ELF-1 (cell line): ENCODE data around the gene GNAI1.

Source experiments
- DNase-seq: peaks from one replicate; pipeline ENCODE4 v3.0.0-alpha.2; 2016; ENCODE audit warnings: low read depth, low spot score

Gene GNAI1

DNA sequence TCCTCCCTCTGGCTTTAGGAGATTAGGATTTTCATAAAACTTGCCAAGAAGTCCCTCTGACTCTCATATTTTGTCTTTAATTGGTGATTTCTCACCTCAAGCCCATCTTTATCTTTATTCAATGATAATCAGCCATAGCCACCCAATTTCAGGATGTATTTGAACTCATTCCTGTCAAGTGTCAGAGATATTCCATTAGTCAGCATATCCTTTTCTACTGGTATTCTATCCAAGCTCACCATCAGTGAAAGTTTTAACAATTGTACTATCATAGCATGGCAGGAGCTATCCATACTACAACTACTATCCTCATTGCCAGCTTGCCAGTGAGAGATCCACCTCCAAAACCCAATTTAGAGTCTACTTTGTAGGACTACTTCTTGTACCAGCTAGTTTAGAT is 114.6 kb downstream of the GNAI1 start:
- no peak for DNase-seq

DNA sequence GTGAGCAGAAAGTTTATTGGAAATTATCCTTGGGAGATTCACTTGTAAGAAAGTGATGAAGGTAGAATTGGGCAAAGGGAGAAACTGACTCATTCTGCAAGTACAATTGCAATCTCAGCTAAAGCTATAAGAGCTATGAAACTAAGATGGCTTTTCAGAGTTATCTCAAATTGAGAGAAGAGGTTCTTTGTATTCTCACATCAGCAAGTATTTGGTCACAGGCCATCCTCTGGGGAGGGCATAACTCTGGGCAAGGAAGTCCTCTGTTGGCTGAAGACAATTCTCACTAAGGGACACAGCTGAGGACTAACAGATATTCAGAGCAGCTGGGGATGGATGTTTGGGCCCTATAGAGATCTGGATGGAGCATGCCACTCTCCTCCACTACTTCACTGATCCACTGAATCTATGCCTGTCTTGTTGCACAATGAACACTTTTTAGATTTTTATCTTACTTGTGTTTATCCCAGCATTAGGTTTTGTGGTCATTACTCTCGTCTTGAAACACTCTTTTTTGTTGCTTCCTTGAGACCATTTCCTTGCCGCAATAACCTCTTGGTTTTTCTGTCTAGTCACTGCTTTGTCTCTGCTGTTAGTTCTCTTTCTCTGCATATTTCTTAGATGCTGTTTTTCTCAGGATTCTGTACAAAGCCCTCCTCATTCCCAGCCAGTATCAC is 115.1 kb downstream of the GNAI1 start:
- no peak for DNase-seq

DNA sequence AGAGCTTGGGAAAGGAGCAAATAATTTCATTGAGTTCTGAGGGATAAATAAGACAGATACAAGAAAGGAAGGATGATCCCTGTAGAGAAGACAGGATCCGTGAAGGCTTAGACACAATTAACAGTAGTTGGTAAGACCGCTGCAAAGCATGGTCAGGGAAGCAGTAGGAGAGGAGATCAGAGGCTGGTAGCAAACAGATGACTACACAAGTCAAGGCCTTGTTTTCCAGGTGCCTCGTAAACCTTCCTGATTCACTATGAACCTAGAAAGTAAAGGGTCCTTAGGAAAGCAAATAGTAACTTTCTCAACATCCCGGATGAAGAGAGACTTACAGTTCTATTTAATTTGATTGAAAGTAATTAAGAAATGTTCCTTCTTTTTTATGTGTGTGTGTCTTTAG is 118.6 kb downstream of the GNAI1 start:
- DNase-seq, result no peak

DNA sequence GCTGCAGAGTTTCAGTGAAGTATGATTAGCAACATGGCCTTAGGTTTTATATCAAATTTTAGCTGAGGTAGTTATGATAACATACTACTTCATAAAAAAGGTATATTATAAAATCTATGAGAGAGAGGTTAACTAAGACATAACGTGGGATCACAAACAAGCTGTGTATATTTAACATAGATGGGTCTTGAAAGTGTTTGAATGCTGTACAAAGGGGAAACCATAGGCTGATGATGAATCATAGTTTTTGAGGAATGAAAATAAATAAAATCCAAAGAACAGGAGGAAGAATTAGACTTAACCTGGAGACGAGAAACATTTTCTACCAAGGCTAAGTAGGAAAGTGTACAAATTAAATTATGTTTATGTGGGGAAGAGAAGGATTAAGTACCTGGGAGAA is 119.0 kb downstream of the GNAI1 start:
- DNase-seq, result no peak

DNA sequence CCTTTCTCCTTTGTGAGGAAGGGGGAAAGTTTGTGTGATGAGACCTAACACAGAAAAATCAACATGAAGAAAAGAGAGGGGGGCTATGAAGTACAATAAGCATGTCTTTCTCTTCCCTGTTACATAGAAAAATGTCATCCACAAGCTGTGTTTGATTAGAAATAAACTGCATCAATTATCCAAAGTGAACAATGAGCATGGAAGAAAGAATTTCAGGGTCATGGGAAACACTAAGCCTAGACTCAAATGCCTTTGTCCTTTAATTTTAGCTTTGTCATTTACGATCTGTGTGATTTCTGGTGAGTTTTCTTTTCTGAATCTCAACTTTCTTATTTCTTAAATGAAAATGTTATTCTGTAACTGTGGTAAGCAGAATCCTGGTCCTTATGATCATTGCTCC is 121.0 kb downstream of the GNAI1 start:
- DNase-seq, result no peak

DNA sequence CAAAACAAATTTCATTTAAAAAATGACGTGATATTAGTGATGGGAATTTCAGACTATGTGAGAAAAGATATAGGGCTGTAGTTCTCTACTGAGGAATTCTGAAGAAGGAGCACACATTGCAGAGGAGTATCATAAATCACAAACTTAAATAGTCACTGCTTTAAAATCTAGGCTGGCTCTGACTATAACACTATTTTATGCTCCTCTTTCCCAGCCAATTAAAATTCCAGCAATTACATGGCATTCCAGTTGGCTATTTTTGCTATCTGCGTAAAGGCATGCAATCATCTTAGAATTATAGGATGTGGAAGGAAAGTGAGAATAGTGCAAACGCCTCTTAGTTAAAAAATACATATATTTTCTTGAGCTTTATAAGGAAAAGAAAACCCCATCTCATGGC is 123.1 kb downstream of the GNAI1 start:
- no peak for DNase-seq

DNA sequence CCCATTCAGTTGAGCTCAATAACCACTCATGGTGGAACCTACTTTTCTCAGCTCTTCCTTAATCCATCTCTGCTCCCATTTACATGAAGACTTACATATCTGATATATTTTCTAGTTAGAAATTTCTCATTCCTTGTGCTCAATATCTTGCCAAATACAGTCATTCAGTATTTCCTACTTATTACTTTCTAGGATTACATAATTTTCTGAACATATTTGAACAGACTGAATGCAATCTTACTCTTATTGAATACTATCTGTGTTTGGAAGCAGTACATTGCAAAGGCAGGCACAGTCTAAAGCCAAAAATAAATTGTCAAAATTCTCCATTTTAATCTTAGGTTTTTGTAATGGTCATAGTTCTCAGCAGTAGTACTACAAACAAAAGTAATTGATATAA is 126.0 kb downstream of the GNAI1 start:
- DNase-seq, result no peak

DNA sequence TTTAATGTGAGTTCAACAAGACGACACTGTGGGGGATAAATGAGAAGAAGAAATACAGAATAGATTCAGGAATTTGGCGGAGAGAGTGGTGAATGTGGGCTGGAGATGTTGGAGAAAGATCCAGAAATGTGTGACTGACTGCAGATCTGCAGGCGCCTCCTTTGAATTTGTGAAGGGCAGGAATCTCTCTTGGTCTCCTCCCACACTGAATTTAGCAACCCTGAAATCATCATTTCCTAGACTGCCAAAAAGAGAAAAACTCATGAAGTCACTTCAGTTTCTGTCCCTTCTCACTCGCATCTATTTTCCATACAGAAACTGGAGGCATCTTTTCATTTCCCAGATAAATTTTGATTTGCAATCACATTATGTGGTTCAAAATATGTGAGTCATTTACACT is 128.7 kb downstream of the GNAI1 start:
- no peak for DNase-seq

DNA sequence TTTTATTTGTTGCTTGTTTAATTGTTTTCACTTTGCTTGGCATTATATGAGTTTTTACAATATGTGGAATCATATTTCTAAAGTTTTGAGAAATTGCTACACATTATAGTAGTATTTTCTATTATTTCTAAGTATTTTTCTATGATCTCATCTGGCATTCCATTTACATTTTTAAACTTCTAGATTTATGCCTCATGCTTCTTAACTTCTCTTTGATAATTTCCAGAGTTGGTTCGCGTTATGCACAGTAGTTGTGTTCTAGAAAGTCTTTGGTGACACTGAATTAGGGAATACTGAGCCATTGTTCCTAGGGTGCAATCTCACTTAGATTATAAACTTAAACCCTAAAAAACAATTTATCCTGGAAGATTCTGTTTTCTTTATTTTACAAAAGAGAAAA is 129.2 kb downstream of the GNAI1 start:
- DNase-seq, result no peak

DNA sequence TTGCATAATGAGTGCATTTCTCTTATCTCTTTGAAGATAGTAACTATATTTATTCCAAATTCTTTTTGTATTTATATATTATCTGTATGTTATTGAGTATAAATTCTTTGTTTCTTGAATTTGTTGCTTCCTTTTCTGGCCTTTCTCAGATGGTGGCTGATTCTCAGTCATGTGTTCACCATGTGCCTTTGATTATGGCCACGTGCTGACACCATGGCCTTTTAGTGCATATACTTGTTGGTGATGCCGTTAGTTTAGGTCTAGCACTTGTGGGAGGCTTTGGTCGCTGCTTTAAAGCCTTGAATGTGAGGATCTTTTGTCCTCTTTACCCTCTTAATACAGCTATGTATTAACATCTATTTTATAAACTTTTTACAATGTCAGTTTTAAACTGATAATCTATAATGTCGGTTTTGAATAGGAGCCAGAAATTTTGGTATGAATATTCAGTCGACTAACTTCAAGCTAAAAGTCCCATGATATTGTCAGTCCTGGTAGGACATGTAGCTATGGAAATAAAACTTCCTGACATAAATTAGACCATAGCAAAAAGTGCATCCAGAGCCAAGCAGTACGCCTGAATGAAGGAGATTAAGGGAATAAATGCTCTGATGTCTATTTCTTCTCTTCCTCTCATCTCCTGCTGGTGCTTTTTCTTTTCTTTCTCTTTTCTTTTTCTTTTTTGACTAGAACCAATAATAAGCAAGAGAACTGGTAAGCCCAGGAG is 130.3 kb downstream of the GNAI1 start:
- DNase-seq, result no peak

DNA sequence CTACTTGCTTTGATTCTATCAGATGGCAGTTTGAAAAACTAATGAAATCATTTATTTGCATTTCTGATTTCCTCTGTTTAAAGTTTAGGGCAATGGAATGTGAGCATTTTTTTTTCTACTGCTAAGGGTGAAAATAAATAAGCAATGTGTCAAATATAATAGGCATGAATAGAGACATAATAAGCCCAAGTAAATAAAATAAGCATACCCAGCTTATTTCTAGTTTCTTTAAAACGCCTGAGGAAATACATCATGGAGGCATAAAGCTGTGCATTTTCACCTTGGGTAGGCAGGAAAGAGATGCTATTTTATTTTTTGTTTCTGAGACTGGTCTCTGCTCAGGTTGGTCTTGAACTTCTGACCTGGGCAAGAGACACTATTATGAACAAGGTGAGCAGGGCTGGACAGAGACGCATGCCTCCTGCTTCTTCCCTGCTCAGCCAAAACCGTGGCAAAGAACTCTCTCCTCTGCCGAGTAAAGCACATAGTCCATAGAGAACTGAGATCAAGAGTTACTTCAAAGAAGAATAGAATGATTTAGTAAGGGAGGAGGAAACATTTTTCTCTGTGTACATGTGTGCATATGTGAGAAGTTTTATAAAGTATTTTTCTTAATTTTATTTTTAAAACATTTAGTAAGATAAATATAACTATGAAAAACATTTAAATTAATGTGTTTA is 138.1 kb downstream of the GNAI1 start:
- no peak for DNase-seq

DNA sequence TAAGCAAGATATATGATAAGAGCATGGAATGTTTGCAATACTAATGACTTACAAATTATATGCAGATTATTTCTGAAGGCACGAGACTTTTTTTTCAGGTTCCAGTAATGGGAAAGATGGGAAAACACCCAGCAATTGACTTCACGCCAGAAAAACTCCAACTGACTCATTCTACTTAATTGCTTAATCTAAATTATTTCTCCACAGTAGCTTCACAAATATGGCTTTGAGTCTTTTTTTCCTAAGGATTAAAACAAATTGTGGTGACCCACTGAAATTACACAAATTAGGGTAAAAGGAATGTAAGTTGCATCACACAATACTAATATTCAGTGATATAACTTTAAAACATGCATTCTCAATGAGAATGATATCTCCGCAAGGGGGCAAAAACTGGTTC is 138.7 kb downstream of the GNAI1 start:
- DNase-seq, result no peak

DNA sequence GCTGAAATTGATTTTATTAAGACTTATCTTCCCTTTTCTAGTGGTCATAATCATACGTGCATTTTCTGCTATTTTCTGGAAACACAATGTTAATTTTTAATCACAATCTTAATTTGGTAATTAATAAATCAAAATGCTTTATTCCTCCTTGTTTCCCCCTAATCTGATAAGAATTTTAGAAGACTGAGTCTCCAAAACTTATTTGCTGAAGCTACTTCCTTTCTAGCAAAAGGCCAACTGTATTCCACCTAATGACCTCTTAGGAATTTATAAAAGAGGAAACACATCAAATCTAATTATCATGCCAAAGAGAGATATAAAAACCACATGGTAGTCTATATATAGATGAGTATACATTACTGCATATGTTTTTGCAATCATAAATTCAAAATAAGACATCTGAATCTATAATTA is 140.6 kb downstream of the GNAI1 start:
- no peak for DNase-seq
